ENCODE results near the gene DGKH.
"Not testable (repeated sequence)": the region's sequence is repeated elsewhere in the genome, so short reads cannot be mapped to it uniquely, and the experiment has no call there.

- not testable (repeated sequence) for TF ChIP-seq CTCF, POLR2AphosphoS5, POLR2A (IDR thresholded peaks at IDR 0.05)
Observed at GRCh38 chr13:42070599-42070998, 22.2 kb downstream of the DGKH start.

Data from prostate gland (tissue), 2 donors.